HG03565 (cell line): Measurements from ENCODE around the gene KCNK1.

Source experiments
- ATAC-seq: cut with Tn5 transposase; IDR thresholded peaks from one replicate; pipeline ENCODE4 v1.9.1; 2021; ENCODE audit warnings: mild to moderate bottlenecking, moderate library complexity; ENCODE audit not compliant: unreplicated experiment

The KCNK1 gene

DNA sequence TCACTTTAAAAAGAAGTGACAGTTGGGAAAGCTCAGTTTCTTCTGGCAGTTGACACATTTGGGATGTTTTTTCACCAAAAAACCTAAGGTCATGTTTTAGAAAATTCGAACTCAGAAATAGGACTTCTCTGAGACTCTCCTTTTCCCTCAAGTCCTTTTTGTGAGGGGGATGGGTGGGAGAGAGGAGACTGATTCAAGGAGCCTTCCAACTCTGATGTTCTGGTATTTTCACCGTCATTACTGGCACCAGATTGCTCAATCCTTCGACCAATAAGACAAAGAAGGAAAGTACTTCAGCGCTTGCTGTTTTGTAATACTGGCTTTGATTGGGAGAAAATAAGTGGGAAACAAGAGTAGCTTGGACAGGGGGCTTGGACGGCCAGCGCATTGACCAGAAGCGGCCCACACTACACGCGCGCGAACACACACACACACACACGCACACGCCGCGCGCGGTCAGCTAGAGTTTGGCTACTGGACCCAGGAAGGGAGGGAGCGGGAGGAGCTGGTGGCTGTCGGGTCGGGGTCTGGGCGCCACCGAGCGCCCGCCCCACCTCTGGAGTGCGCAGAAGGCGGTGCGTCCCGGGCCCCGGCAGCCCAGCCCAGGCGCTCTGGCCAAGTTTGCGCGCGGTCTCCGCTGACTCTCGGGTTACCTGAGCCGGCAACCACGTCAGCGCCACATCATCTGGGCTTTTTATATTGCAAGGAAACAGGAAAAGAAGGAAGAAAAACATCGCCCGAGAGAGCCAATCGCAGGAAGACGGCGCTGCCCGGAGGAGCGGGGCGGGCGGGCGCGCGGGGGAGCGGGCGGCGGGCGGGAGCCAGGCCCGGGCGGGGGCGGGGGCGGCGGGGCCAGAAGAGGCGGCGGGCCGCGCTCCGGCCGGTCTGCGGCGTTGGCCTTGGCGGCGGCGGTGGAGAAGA lies at the start of gene KCNK1:
Gene KCNK1, plus strand, starts transcription at position 855 of the 921 bp plus-strand sequence. Its CDS starts 66 bp downstream, at position 921.
- ATAC-seq, result no peak

DNA sequence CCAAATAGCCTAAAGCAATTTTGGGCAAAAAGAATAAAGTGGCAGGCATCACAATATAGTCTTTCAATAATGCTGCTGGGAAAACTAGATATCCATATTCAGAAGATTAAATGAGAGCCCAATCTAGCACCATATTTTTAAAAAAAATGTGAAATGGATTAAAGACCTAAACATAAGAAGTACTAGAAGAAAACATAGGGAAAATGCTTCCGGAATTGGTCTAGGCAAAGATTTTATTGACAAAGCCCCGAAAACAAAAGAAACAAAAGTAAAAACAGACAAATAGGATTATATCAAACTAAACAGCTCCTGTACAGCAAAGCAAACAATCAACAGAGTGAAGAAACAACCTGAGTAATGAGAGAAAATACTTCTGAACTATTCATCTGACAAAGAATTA lies 48.6 kb upstream of the KCNK1 start:
- no peak for ATAC-seq

DNA sequence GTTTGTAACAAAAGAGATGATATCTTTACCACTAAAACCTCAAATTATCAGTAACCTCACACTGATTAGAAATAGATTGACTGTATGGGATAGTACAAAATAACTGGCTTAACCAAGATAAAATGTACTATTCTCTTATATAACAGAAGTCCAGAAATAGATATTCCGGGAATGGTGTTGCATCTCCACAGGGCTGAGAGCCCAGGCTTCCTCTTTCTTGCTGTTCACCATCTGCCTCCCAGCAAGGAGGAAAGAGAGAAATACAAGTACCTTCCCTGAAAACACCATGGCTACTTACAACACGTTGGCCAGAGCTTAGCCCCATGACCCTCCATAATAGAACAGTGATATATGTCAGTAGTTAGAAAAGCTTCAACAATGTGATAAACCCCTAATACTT lies 47.0 kb upstream of the KCNK1 start:
- no peak for ATAC-seq

DNA sequence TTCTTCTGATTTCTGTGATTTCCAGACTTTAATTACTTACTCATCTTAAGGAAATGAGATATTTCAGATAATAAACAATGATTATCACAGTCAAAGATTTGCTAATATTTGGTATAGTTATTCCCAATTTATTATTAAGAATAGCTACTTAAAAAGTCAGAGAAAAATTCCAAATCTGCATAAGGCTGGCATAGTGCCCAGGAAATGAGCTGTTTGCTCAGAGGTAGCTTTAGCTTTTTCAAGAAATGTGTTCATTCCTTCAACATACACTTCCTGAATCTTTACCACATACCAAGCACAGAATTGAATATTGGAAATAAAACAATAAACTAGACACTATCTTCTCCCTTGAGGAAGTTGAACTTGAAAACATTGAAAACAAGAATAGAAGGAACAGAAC lies 44.3 kb upstream of the KCNK1 start:
- ATAC-seq, result no peak

DNA sequence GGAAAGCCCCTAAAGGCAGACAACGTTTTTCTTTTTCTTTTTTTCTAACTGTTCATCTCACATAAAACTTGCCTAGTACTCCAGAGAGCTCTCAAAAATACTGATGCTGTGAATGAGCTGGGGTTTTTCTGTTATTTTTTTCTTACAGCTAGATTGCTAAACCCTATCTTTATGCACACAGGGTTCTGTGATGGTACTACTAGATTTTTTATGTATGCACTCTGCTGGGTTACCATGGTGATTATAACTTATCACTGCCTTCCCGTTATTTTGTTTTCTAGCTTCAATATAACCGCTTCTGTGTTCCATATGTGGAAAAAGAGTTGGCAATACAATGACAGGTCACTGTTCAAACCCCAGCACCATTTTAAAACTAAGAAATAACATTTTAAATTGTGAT lies 43.7 kb upstream of the KCNK1 start:
- no peak for ATAC-seq

DNA sequence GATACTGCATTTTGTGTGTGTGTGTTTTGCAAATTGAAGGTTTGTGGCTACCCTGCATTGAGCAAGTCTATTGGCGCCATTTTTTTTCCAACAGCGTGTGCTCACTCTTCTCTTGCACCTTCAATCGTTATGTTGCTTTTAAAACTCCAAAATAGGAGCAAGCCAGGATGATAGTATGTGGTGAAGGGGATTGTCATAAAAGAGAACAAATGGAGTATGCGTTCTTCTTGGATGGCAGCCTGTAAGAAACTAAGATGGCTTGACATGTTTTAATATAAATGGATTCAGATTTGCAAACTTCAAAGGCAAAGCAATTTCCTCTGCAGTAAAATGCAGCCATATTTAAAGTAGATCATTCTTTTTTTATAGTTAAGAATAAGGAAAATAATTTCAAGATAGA lies 43.2 kb upstream of the KCNK1 start:
- no peak for ATAC-seq

DNA sequence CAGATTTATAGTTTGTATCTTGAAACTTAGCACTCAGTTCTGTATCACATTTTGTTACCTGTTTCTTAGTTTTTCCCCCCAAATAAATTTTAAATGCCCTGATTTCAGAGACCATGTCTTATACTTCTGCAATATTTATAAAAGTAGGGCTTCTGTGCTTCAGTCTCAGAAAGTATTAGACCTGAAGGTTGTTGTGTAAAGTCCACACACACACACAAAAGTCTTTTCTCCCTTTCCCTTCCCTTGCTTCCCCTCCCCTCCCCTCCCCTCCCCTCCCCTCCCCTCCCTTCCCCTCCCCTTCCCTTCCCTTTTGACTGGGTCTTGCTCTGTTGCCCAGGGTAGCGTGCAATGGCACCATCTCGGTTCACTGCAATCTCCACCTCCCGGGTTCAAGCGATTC lies 41.0 kb upstream of the KCNK1 start:
- no peak for ATAC-seq

DNA sequence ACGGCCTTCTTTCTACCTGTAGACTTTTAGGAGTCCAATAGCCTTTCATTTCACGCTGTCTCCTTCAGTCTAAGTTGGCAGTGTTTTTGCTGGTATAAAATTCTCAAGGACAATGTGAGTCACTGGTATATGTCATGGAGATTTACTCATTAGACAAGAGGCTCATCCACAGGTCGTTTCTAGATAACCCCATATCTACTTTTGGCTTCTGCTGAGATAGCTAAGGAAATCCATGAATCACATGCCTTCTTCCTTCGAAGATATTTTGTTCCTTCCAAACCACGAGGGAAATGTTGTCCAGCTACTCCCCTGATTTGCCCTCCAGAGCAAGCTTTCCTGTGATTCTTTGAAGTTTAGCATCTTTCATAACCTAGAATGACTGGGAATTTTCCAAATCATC lies 38.5 kb upstream of the KCNK1 start:
- no peak for ATAC-seq

DNA sequence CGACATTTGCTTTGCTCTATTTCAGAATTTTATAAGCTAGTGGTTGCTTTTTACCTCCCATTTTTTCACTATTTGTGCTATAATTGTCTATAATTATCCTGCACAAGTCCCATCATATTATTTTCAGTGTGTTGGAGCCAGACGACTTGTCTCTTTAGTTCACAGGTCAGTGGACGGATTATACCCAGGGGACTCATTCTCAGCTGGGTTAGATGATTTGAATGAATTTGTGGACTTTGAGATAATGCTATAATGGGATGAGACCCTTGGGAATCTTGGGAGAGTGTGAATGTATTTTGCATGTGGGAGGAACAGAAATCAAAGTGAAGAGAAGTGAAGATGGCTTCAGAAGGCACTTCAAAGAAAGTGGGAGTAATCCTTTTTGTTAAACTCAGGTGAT lies 31.5 kb upstream of the KCNK1 start:
- no peak for ATAC-seq

DNA sequence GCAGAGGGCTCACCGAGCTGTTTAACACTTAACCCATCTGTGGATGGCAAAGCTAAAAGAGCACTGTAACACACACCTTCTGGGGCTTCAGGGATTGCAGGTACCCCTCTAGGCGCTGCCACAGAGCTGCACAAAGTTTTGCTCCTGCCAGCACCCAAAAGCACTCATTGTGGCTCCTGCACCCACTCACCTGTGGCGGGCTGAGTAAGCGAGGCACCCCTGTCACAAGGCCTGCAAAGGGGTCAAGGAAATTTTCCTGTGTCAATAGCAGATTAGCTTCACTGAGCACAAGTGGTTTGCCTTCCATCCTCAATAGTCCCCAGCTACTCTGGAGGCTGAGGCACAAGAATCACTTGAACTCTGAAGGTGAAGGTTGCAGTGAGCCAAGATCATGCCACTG lies 29.5 kb upstream of the KCNK1 start:
- no peak for ATAC-seq

DNA sequence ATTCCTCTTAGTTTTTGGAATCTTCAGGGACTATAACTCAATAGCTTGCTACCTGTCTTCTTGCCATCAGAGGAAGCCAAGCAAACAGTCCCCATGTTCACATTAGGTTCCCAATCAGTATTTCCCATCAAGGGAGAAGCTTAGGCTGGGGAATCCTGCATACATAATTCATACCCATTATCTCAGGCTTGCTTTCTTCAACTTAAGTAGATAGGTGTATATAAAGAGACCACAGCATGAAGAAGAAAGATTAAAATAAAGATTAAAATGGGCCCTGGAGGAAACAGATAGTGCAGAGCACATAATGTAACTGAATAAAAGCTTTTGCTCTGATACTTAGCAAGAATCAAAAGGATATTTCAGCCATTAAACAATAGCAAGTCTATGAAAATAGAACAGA lies 29.0 kb upstream of the KCNK1 start:
- no peak for ATAC-seq

DNA sequence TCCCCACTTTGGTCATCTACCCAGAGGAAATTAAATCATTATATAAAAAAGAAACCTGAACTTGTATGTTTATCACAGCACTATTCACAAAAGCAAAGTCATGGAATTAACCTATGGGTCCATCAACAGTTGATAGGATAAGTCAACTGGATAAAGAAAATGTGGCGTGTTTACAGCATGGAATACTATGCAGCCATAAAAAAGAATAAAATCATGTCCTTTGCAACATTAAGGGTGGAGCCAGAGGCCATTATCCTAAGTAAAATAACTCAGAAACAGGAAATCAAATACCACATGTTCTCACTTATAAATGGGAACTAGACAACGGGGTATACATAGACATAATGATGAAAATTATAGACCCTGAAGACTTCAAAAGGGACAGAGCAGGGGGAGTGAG lies 27.6 kb upstream of the KCNK1 start:
- ATAC-seq, result no peak

DNA sequence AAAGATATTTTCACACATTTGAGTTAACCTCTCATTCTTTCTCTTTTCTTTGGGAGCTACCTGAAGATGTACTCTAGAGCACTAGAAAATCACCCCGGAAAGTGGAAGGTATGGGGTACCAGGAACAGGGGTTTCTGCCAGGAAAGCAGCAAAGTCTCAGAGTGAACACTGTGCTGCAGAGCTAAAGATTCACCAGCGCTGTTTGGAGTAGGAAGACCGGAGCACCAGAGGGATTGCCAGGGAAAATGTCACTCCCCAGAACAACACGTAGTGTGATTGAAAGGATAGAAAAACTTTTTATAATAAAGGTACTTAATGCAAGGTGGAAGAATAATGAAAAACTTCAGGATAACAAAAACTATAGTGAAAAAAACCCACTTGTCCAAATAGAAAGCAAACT lies 26.7 kb upstream of the KCNK1 start:
- no peak for ATAC-seq

DNA sequence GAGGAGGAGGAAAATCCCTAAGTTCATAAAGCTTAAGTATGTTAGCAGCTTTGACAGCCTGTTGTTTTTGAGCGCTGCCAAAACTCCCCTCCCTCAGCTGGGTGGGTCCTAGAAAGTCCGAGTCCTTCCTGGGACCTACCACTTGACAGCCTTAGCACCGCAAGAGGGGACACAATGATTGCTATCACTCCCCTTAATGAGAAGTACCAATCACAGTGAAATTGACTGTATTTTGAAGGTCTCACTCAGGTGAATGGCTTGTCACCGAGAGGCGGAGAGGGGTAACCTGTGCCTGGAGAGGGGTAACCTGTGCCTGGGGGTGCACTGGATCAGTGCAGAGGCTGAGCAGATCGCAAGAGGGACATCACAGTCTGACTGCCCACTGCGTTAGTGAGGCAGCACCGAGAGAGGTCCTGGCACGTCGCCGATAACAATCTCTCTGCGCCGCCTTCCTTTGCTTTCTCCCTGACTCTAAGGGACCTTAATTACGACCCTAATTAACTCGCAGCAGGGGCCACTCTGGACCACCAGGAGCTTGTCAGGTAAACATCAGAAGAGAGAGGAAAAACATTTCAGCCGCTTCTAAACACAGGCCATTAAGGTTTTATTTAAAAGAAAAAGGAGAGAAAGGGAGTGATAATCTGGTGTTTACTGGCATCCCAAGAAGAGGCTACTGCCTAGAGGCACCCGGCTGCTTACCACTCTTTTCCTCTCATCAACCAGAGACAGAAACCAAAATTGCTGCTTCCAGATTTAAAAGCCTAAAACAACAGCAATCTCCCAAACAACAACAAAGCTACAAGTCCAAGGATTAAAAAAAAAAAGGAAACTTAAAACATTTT lies 25.7 kb upstream of the KCNK1 start:
- no peak for ATAC-seq

DNA sequence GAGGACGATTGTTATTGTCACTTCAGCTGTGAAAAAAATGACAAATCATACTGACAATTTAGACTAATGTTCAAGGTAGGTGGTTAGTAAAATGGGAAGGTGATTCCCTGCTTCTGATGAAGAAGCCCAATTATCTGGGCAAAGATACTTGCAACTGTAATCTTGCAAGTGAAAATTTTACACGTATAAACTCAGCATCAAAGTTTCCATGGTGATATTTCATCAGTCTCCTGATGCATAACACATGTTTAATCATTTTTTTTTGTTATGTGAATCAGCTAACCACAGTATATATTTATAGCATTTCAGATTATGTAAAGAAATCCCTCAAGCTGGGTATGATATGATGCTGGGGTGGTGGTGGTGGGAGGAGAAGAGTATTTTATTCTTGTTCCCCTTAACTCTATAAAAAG lies 16.4 kb upstream of the KCNK1 start:
- no peak for ATAC-seq

DNA sequence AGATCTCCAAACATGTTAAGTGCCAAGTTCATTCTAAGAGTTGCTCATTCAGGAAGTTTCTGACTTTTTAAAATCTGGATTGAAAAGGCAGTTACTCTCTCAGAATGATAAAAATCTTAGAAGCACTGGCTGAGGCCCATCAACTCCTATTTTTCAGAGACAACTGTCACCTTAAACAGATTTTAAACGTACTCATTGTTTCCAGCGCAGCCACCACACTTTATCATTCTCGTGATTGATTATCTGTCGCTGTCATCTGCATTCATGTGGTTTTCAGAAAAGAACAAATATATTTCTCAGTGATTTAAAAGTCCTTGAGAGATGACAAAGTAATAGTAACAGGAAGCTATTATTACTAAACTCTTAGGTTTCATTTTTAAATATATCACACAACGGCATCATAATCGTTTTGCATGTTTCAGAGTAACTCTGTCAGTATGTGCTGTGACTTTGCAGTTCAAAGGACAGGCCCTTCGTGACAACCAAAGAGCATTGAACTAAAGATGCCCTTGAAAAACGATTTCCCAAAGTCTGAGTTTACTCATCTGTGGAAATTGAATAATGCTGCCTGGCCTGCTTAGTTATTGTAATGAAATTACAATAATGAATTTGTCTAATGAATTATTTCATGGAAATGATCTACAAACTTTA lies 14.9 kb upstream of the KCNK1 start:
- peak; percentile 92 for ATAC-seq

DNA sequence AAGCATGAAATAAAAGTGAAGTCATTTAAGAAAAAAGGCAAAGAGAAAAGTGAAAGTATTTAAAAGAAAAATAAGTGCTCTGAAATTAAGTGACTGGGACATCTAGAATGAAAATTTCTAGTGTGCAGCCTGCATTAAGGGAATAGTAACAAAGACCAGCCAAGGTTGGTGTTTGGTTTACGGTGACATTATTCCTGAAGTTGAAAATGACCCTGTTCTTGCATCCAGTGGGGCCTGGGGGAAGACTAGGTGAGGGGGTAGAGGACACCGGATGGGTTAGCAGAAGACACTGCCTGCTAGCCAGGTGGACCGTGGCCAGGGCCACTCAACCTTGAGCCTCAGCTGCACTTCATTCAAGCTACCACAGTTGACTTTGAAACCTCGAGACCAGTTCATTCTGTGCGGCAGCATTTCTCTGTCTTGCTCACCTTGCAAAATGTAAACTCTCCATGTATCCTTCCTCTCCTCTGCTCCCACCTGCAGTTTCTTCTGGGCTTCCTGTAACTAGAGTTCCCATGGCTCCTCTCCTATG lies 14.3 kb upstream of the KCNK1 start:
- ATAC-seq, result peak; percentile 33

DNA sequence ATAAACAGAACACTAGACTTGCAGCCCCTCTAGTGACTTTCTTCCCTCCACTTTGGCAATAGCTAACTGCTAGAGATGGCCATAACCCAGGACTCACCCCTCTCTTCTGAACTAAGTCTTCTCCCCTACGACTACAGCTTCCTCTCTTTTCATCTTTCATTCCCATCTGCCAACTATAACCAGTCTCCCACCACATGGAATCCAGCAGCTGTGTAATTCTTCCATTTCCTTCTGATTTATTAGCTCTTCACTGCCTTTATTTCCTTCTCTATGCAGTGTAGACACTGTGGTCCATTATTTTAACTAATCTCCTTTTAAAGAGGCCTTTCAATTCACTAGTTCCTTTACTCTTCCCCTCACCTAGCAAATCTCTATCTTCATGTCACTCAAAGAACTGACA lies 13.4 kb upstream of the KCNK1 start:
- no peak for ATAC-seq

DNA sequence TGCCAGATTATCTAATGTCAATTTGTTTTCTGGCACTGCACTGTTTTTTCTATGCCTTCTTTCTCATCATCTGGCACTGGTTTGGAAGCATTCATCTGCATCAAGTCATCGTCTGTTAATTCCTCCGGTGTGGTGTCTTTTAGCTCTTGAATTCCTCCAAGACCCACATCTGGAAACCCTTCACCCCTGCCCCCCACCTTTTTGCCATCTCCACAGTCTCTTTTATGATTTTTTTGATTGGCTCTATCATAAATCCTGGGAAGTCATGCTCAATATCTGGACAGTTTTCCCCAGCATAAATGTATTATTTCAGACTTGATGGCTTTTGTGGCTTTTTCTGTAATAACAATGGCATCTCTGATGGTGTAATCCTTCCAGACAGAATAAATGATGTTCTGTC lies 10.4 kb upstream of the KCNK1 start:
- ATAC-seq, result no peak

DNA sequence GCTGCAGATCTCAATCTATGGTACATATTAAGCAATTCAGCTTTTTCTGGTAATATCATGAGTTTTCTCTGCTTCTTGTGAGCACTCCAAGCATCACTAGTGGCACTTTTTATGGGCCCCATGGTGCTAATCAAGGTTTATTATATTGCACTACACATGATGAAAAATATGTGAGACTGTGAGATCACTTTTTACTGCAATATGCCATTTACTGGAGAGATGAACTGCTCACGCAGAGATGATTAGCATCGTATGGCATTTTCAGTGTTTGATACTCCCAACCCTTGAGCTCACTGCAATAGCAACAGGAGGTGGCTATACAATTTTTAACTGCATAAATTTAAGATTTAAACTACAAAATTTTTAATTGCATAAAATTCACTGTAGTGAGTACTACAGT lies 8.7 kb upstream of the KCNK1 start:
- ATAC-seq, result no peak

DNA sequence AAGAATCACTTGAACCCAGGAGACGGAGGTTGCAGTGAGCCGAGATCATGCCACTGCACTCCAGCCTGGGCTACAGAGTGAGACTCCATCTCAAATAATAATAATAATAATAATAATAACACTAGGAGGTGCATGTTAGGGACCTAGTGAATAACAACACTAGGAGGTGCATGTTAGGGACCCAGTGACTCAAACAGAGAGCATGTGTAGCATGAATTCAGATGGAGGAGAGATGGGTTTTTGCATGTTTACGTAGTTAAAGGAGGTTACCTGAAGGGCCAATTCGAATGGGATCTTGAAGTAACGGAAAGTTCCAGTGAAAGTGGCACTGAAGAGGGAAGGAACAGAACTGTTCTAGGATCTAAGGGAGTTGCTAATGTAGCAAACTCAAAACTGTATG lies 7.1 kb upstream of the KCNK1 start:
- no peak for ATAC-seq
